ENCODE measurements around the gene GLDC.

The GLDC gene

DNA sequence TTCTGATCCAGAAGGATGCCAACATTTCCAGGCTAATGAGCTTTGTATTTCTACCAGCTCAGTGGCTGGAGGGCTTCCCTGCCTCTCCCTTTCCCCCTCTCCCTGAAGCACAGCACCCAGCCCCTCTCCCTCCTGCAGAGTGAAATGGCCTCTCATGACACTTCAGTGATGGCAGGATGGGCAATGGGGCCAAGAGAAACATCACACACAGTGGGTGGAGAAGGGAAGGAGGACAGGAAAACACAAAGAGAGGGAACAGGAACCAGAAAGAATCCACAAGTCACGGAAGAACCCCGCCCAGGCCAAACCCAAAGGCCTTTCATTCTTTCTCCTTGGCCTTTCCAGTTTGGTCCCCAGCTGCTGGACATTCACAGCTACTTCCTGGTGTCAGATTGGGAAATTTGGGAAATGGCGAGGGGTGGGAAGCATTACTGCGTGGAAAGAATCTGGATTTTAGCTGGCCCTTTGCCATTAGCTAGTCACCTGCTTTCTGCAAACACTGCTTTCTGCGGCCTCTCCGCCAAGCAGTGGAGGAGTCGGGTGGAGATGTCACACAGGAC lies 82.6 kb downstream of the GLDC start:
- Histone ChIP-seq H3K27me3 (ENCODE audit: insufficient read depth, low read depth, severe bottlenecking) (no peaks in the 10 kb centered on the region), H3K4me3 (ENCODE audit: low read depth, low read length) (no peak overlapping the region), H3K27ac (no peak overlapping the region), H3K36me3 (no peaks in the 10 kb centered on the region), H3K9me3 (ENCODE audit: severe bottlenecking) (no peaks in the 10 kb centered on the region)
- TF ChIP-seq, protein P1, sequence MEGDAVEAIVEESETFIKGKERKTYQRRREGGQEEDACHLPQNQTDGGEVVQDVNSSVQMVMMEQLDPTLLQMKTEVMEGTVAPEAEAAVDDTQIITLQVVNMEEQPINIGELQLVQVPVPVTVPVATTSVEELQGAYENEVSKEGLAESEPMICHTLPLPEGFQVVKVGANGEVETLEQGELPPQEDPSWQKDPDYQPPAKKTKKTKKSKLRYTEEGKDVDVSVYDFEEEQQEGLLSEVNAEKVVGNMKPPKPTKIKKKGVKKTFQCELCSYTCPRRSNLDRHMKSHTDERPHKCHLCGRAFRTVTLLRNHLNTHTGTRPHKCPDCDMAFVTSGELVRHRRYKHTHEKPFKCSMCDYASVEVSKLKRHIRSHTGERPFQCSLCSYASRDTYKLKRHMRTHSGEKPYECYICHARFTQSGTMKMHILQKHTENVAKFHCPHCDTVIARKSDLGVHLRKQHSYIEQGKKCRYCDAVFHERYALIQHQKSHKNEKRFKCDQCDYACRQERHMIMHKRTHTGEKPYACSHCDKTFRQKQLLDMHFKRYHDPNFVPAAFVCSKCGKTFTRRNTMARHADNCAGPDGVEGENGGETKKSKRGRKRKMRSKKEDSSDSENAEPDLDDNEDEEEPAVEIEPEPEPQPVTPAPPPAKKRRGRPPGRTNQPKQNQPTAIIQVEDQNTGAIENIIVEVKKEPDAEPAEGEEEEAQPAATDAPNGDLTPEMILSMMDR (IDR thresholded peaks at IDR 0.05; ENCODE audit: low read depth, low read length): no peak
- DNase-seq: no peak

DNA sequence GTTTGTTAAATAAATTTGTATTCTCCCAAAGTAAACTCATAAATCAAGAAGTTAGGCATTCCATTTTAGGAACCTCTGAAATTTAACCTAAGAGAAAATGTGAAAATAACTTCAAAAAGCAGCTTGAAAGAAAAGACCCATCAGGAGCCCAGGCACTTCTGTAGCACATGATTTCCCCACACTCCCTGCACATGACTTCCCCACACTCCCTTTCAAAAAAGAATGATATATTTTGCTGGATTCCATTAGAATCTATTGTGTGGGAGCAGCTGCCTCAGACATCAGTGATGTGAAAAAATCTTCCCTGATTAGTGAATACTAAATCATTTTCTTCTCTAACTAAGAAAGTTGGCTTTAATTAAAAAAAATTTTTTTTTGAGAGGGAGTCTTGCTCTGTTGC lies 83.3 kb downstream of the GLDC start:
- no peak for DNase-seq
- TF ChIP-seq, protein P1 (IDR thresholded peaks at IDR 0.05; ENCODE audit: low read depth, low read length): no peak
- no peak overlapping the region for H3K27ac ChIP-seq
- no peaks in the 10 kb centered on the region for H3K9me3 ChIP-seq (ENCODE audit: severe bottlenecking)
- no peaks in the 10 kb centered on the region for H3K36me3 ChIP-seq
- no peaks in the 10 kb centered on the region for H3K27me3 ChIP-seq (ENCODE audit: insufficient read depth, low read depth, severe bottlenecking)
- H3K4me3 ChIP-seq (ENCODE audit: low read depth, low read length): no peak overlapping the region

DNA sequence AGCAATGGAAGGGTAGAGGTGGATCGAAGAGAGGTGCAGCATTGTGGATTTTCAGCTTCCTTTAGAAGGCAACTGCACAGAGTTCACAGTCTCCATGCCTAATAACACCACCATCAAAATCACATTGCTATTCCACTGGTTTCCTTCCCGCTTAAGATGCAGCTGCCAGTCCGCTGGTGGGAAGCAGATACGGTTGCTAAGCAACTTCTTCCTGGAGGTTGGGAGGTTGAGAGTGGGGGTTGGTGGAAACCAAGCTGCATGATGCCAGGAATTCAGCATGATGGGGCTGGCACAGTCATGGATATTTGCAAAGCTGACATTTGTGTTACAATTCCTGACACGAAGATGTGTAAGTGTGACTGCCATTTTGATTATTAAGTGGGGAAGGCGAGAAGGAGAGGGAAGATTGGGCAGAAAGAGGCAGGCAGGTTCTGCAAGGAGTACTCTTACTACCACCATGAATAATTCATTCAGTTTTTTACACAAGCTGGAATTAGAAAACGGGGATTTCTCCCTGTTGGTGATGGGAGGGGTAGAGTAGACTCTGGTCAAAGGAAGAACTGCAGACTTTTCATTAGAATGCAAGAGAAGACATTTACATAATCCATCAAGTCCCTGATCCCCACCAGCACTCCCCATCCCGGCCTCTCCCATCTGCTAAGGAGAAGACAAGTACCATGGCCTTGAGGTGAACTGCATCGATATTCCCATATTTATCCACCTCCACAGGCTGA lies 87.5 kb downstream of the GLDC start:
- Histone ChIP-seq H3K36me3 (no peaks in the 10 kb centered on the region), H3K4me3 (ENCODE audit: low read depth, low read length) (no peak overlapping the region), H3K27ac (no peak overlapping the region), H3K9me3 (ENCODE audit: severe bottlenecking) (no peaks in the 10 kb centered on the region), H3K27me3 (ENCODE audit: insufficient read depth, low read depth, severe bottlenecking) (no peaks in the 10 kb centered on the region)
- DNase-seq: peak; percentile 41
- TF ChIP-seq, protein P1 (IDR thresholded peaks at IDR 0.05; ENCODE audit: low read depth, low read length): no peak

DNA sequence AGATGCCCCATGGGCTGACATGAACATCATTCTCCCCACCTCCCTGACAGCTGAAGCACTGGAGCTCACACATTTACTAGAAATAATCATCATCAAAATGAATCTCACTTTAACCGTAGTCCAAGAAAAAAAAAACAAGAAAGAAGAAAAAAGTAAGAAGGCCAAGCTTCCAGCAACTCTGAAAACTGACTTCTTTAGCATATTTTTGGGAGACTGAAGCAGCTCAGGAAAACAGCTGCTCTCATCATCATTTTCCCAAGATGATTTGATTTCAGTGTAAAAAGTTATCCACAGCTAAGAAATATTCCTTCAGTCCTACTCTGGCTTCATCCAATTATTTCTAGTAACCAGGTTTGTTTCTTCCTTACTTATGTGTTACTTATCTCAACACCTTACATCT lies 91.7 kb downstream of the GLDC start:
- DNase-seq: no peak
- Histone ChIP-seq H3K4me3 (ENCODE audit: low read depth, low read length) (no peak overlapping the region), H3K36me3 (no peaks in the 10 kb centered on the region), H3K27me3 (ENCODE audit: insufficient read depth, low read depth, severe bottlenecking) (no peaks in the 10 kb centered on the region), H3K27ac (no peak overlapping the region), H3K9me3 (ENCODE audit: severe bottlenecking) (no peaks in the 10 kb centered on the region)
- TF ChIP-seq, protein P1 (IDR thresholded peaks at IDR 0.05; ENCODE audit: low read depth, low read length): no peak

DNA sequence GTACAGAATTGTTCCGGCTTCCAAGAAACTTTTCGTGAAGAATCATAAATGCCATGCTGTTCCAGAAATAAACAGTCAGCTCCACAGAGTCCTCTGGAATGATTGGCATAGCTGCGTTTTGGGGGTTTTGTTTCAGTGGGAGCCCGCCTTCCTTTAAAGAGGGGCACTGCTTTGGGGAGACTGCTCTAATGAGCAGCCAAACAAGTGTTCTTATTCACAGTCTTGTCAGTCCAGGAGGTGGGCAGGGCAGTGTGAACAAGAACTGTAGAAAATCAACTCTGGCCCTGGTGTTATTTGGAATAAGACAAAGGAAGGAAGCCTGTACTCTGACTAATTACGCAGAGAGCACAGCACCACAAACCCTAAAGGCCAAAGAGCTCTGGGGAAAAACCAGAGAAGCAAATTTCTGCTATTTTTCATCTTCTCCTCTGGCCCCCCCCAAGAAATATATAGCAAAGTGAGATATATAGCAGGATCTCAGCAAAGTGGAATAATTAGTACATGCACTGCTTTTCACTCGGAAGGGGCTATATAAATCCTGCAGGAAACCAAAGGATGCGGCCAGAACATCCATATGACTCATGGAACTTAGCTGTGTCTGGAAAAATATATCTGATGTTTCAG lies 92.9 kb downstream of the GLDC start:
- DNase-seq: no peak
- Histone ChIP-seq H3K9me3 (ENCODE audit: severe bottlenecking) (no peaks in the 10 kb centered on the region), H3K4me3 (ENCODE audit: low read depth, low read length) (no peak overlapping the region), H3K27ac (no peak overlapping the region), H3K36me3 (no peaks in the 10 kb centered on the region), H3K27me3 (ENCODE audit: insufficient read depth, low read depth, severe bottlenecking) (no peaks in the 10 kb centered on the region)
- TF ChIP-seq, protein P1 (IDR thresholded peaks at IDR 0.05; ENCODE audit: low read depth, low read length): no peak

All from WERI-Rb-1 (cell line).